Measurements from ENCODE around the gene IMMP2L.

DNA sequence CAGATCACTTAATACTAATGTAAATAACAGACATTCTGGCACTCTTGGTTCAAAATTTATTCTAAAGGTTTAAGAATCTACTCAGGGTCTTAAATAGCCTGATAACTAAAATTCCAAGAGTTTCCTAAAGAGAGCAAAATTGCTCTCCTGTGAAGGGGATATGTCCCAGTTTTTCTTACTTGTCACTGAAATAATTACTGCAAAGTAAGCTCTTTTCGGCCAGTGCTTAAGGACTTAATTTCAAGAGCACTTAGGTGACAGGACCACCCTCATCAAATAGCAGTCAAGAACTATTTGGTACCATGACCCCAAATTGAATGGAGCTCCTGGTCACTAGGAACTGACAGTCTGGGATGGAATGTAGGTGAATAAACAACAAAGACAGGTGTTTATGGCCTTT lies 1.8 kb upstream of the IMMP2L start:
- TF ChIP-seq, protein P1, sequence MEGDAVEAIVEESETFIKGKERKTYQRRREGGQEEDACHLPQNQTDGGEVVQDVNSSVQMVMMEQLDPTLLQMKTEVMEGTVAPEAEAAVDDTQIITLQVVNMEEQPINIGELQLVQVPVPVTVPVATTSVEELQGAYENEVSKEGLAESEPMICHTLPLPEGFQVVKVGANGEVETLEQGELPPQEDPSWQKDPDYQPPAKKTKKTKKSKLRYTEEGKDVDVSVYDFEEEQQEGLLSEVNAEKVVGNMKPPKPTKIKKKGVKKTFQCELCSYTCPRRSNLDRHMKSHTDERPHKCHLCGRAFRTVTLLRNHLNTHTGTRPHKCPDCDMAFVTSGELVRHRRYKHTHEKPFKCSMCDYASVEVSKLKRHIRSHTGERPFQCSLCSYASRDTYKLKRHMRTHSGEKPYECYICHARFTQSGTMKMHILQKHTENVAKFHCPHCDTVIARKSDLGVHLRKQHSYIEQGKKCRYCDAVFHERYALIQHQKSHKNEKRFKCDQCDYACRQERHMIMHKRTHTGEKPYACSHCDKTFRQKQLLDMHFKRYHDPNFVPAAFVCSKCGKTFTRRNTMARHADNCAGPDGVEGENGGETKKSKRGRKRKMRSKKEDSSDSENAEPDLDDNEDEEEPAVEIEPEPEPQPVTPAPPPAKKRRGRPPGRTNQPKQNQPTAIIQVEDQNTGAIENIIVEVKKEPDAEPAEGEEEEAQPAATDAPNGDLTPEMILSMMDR (IDR thresholded peaks at IDR 0.05): no peak
- TF ChIP-seq POLR2AphosphoS5 (IDR thresholded peaks at IDR 0.05; ENCODE audit: low read depth, low read length): no peak
